ENCODE data around the gene CIZ1. TPM values are rescaled to one million over a fixed set of nuclear protein-coding genes. Genes with fewer than 3 reads are reported as not detected.

Gene CIZ1
- total and polyA plus RNA-seq, 9 of the 15 experiments (the other 6 are each of a cell fraction or from before 2014, with no cell fraction given) = 6.6 to 329 (median 87.8) TPM

DNA sequence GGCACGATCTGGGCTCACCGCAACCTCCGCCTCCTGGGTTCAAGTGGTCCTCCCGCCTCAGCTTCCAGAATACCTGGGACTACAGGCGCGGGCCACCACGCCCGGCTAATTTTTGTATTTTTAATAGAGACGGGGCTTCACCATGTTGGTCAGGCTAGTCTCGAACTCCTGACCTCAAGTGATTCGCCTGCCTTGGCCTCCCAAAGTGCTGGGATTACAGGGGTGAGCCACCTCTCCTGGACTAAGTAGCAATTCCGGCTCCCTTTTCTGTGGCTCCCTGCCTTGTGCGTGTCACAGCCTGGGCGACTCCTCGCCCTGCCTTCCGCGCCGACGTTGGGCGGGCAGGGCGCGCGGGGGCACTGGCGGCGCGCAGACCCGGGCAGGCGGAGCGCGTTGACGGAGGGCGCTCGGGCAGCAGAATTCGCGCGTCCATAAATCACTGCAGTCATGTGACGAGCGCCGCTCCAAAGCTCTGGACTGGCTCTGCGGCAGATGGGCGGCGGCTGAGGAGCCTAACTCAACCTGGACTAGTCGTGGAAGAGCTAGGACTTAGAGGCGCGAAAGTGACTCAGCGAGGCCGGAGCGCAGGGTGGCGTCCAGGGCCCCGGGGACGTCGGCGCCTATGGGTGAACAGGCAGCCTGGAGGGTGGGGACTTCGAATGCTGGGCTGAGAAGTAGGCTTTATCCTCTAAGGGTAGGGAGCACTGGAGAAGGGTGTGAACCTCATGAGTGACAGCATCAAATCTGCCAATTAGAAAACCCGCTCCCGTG, 1.4 kb upstream of the CIZ1 start (continued):
- TF ChIP-seq, protein P1, sequence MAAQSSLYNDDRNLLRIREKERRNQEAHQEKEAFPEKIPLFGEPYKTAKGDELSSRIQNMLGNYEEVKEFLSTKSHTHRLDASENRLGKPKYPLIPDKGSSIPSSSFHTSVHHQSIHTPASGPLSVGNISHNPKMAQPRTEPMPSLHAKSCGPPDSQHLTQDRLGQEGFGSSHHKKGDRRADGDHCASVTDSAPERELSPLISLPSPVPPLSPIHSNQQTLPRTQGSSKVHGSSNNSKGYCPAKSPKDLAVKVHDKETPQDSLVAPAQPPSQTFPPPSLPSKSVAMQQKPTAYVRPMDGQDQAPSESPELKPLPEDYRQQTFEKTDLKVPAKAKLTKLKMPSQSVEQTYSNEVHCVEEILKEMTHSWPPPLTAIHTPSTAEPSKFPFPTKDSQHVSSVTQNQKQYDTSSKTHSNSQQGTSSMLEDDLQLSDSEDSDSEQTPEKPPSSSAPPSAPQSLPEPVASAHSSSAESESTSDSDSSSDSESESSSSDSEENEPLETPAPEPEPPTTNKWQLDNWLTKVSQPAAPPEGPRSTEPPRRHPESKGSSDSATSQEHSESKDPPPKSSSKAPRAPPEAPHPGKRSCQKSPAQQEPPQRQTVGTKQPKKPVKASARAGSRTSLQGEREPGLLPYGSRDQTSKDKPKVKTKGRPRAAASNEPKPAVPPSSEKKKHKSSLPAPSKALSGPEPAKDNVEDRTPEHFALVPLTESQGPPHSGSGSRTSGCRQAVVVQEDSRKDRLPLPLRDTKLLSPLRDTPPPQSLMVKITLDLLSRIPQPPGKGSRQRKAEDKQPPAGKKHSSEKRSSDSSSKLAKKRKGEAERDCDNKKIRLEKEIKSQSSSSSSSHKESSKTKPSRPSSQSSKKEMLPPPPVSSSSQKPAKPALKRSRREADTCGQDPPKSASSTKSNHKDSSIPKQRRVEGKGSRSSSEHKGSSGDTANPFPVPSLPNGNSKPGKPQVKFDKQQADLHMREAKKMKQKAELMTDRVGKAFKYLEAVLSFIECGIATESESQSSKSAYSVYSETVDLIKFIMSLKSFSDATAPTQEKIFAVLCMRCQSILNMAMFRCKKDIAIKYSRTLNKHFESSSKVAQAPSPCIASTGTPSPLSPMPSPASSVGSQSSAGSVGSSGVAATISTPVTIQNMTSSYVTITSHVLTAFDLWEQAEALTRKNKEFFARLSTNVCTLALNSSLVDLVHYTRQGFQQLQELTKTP (IDR thresholded peaks at IDR 0.05; ENCODE audit: low read depth in 1 of 2, partially characterized antibody in 2 of 2) = no peak
- no peak for TF ChIP-seq TAF9B (IDR thresholded peaks at IDR 0.05; ENCODE audit: partially characterized antibody)
- no peak for TF ChIP-seq CBFA2T3 (IDR thresholded peaks at IDR 0.05)
- TF ChIP-seq NFXL1 (CRISPR knock-in tag; IDR thresholded peaks at IDR 0.05) = peak; percentile 76; the same call in 1 of the 2 replicates
- TF ChIP-seq MXI1 (IDR thresholded peaks at IDR 0.05; ENCODE audit: low read depth, low read length) = peak; percentile 49; the same call in 1 of the 2 replicates
- TF ChIP-seq KLF1 (tag; IDR thresholded peaks at IDR 0.05) = peak; percentile 72; the same call in 1 of the 2 replicates
- TF ChIP-seq, protein P2, sequence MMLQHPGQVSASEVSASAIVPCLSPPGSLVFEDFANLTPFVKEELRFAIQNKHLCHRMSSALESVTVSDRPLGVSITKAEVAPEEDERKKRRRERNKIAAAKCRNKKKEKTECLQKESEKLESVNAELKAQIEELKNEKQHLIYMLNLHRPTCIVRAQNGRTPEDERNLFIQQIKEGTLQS (IDR thresholded peaks at IDR 0.05) = no peak
- TF ChIP-seq, protein P2 (CRISPR knock-in tag; conservative IDR thresholded peaks at IDR 0.05) = peak; percentile 89
- TF ChIP-seq ZNF143 (CRISPR knock-in tag; IDR thresholded peaks at IDR 0.05) = no peak
- TF ChIP-seq, protein P3, sequence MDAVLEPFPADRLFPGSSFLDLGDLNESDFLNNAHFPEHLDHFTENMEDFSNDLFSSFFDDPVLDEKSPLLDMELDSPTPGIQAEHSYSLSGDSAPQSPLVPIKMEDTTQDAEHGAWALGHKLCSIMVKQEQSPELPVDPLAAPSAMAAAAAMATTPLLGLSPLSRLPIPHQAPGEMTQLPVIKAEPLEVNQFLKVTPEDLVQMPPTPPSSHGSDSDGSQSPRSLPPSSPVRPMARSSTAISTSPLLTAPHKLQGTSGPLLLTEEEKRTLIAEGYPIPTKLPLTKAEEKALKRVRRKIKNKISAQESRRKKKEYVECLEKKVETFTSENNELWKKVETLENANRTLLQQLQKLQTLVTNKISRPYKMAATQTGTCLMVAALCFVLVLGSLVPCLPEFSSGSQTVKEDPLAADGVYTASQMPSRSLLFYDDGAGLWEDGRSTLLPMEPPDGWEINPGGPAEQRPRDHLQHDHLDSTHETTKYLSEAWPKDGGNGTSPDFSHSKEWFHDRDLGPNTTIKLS (IDR thresholded peaks at IDR 0.05; ENCODE audit: borderline replicate concordance, low read depth) = no peak
- TF ChIP-seq ZNF124 (CRISPR knock-in tag; IDR thresholded peaks at IDR 0.05) = no peak
- TF ChIP-seq, protein P4, sequence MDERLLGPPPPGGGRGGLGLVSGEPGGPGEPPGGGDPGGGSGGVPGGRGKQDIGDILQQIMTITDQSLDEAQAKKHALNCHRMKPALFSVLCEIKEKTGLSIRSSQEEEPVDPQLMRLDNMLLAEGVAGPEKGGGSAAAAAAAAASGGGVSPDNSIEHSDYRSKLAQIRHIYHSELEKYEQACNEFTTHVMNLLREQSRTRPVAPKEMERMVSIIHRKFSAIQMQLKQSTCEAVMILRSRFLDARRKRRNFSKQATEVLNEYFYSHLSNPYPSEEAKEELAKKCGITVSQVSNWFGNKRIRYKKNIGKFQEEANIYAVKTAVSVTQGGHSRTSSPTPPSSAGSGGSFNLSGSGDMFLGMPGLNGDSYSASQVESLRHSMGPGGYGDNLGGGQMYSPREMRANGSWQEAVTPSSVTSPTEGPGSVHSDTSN (CRISPR knock-in tag; IDR thresholded peaks at IDR 0.05; ENCODE audit: low read depth) = no peak
- TF ChIP-seq, protein P4 (tag; conservative IDR thresholded peaks at IDR 0.05; ENCODE audit: low read depth) = peak; percentile 91
- no peak for TF ChIP-seq C11orf30 (IDR thresholded peaks at IDR 0.05; ENCODE audit: low read depth)
- TF ChIP-seq SMARCB1 (IDR thresholded peaks at IDR 0.05; ENCODE audit: insufficient read length, low read depth) = no peak
- TF ChIP-seq NFRKB (IDR thresholded peaks at IDR 0.05; ENCODE audit: low read depth) = no peak
- TF ChIP-seq KLF6 (CRISPR knock-in tag; IDR thresholded peaks at IDR 0.05; ENCODE audit: borderline replicate concordance) = no peak

All from K562 (cell line).